ENCODE measurements around the gene COL7A1.

COL7A1 gene

GRCh38 chr3:48524970-48525369, 70.2 kb downstream of the COL7A1 start:
- Histone ChIP-seq H3K23ac (ENCODE audit: low read depth, low read length, poor library complexity) (no peak overlapping the region), H2AK5ac (ENCODE audit: low read depth, low read length) (peak overlapping the region; percentile 56)

DNA sequence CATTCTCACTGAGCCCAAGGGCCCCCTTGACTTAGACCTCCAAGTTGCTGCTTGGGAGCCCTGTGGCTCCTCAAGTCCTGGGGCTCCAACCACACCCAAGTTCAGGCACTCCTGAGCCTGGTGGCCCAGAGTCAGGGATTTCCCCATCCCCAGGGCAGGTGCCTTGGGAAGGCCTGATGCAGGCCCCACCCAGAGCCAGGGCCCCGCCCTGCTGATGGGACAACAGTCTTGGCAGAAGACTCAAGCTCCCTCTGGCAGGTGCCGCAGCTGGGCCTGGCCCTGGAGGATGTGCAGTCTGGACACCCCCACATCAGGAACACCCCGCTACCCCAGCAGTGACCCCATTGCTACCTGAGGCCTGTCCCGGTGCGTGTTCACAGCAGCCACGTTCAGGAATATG, 73.5 kb downstream of the COL7A1 start:
- H2BK5ac ChIP-seq (ENCODE audit: low read length) = no peak overlapping the region
- H3K9ac ChIP-seq (ENCODE audit: low read depth, low read length, poor library complexity) = no peak overlapping the region
- H3K14ac ChIP-seq (ENCODE audit: low read length) = no peak overlapping the region
- H3K4ac ChIP-seq (ENCODE audit: low read length) = no peak overlapping the region
- H4K8ac ChIP-seq (ENCODE audit: low read depth, low read length) = no peak overlapping the region
- H3K36me3 ChIP-seq (replicated peaks in 1 of 2; ENCODE audit: control insufficient read depth in 2 of 2, insufficient read depth in 2 of 2, low read length in 2 of 2) = peaks cover 12 to 31% of the 10 kb centered on the region in 2 donors
- no peak overlapping the region for H3K4me2 ChIP-seq (ENCODE audit: insufficient read depth, low read length, poor library complexity, severe bottlenecking)
- no peaks in the 10 kb centered on the region for H3K4me1 ChIP-seq (ENCODE audit: control insufficient read depth in 2 of 2, insufficient read depth in 1 of 2, low read depth in 1 of 2, low read length in 2 of 2)
- no peaks in the 10 kb centered on the region for H3K9me3 ChIP-seq (replicated peaks in 1 of 2; ENCODE audit: control insufficient read depth in 2 of 2, insufficient read depth in 1 of 2, low read depth in 1 of 2, low read length in 2 of 2)
- peak overlapping the region; percentile 14 for H3K23ac ChIP-seq (ENCODE audit: low read depth, low read length, poor library complexity)
- no peak overlapping the region for H2AK5ac ChIP-seq (ENCODE audit: low read depth, low read length)
- H3K27me3 ChIP-seq (ENCODE audit: control insufficient read depth in 3 of 3, insufficient read depth in 3 of 3, low read depth in 1 of 3, low read length in 3 of 3) = no peaks in the 10 kb centered on the region
- no peak overlapping the region for H4K91ac ChIP-seq (ENCODE audit: low read depth, low read length, poor library complexity)
- H3K79me1 ChIP-seq (ENCODE audit: low read depth, low read length) = no peaks in the 10 kb centered on the region
- H2BK12ac ChIP-seq (ENCODE audit: low read length) = no peak overlapping the region
- DNase-seq (ENCODE audit: low spot score) = no peak
- H3K4me3 ChIP-seq (ENCODE audit: low read length in 2 of 2) = no peak overlapping the region
- no peak overlapping the region for H2BK120ac ChIP-seq (ENCODE audit: low read depth, low read length)
- no peak overlapping the region for H3K27ac ChIP-seq (replicated peaks; ENCODE audit: low read length)
- H2BK15ac ChIP-seq (ENCODE audit: low read length) = no peak overlapping the region
- H3K18ac ChIP-seq (ENCODE audit: low read length) = no peak overlapping the region
- H2AFZ ChIP-seq (ENCODE audit: low read length) = no peak overlapping the region
- WGBS, 2 donors (ENCODE audit: extremely low coverage in 2 of 2, insufficient read length in 2 of 2, insufficient replicate concordance in 1 of 2) = no CpG with 5 or more reads among the region's 6 CpGs

More at GRCh38 chr3:48524970-48525369, 70.2 kb downstream of the COL7A1 start:
- no peak overlapping the region for H3K14ac ChIP-seq (ENCODE audit: low read length)
- no peak overlapping the region for H2BK15ac ChIP-seq (ENCODE audit: low read length)
- DNase-seq (ENCODE audit: low spot score) = no peak
- H3K9ac ChIP-seq (ENCODE audit: low read depth, low read length, poor library complexity) = no peak overlapping the region
- H2BK12ac ChIP-seq (ENCODE audit: low read length) = no peak overlapping the region
- no peak overlapping the region for H3K4ac ChIP-seq (ENCODE audit: low read length)
- H3K27me3 ChIP-seq (ENCODE audit: control insufficient read depth in 3 of 3, insufficient read depth in 3 of 3, low read depth in 1 of 3, low read length in 3 of 3) = no peaks in the 10 kb centered on the region
- H2AFZ ChIP-seq (ENCODE audit: low read length) = no peak overlapping the region
- no CpG with 5 or more reads among the region's 9 CpGs for WGBS, 2 donors (ENCODE audit: extremely low coverage in 2 of 2, insufficient read length in 2 of 2, insufficient replicate concordance in 1 of 2)
- no peaks in the 10 kb centered on the region for H3K9me3 ChIP-seq (replicated peaks in 1 of 2; ENCODE audit: control insufficient read depth in 2 of 2, insufficient read depth in 1 of 2, low read depth in 1 of 2, low read length in 2 of 2)
- no peak overlapping the region for H4K8ac ChIP-seq (ENCODE audit: low read depth, low read length)
- no peaks in the 10 kb centered on the region for H3K4me1 ChIP-seq (ENCODE audit: control insufficient read depth in 2 of 2, insufficient read depth in 1 of 2, low read depth in 1 of 2, low read length in 2 of 2)
- peaks cover 18 to 36% of the 10 kb centered on the region in 2 donors for H3K36me3 ChIP-seq (replicated peaks in 1 of 2; ENCODE audit: control insufficient read depth in 2 of 2, insufficient read depth in 2 of 2, low read length in 2 of 2)
- H2BK120ac ChIP-seq (ENCODE audit: low read depth, low read length) = no peak overlapping the region
- no peak overlapping the region for H3K4me2 ChIP-seq (ENCODE audit: insufficient read depth, low read length, poor library complexity, severe bottlenecking)
- H3K79me1 ChIP-seq (ENCODE audit: low read depth, low read length) = no peaks in the 10 kb centered on the region
- no peak overlapping the region for H2BK5ac ChIP-seq (ENCODE audit: low read length)
- no peak overlapping the region for H4K91ac ChIP-seq (ENCODE audit: low read depth, low read length, poor library complexity)
- no peak overlapping the region for H3K18ac ChIP-seq (ENCODE audit: low read length)
- H3K27ac ChIP-seq (replicated peaks; ENCODE audit: low read length) = no peak overlapping the region
- no peak overlapping the region for H3K4me3 ChIP-seq (ENCODE audit: low read length in 2 of 2)

DNA sequence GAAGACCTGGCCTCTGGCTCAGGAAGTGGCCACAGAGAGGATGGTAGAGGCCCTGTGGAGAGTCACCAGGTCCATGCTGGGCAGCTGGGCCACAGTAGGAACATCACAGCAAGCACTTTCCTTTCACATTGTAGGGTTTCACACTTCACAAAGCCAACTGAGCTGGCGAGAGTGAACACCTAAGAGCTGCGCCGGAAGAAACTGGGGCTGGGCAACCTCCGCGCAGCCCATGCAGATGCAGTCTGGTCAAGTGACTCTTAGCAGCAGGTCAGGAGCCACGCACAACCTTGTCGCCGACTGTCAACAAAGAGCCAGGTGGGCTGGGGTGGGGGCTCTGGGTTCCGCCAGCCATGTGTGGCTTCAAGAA, 75.9 kb downstream of the COL7A1 start:
- no peak overlapping the region for H3K23ac ChIP-seq (ENCODE audit: low read depth, low read length, poor library complexity)
- H4K91ac ChIP-seq (ENCODE audit: low read depth, low read length, poor library complexity) = no peak overlapping the region
- no peak overlapping the region for H3K4me2 ChIP-seq (ENCODE audit: insufficient read depth, low read length, poor library complexity, severe bottlenecking)
- no peak for DNase-seq (ENCODE audit: low spot score)
- no peak overlapping the region for H3K4me3 ChIP-seq (ENCODE audit: low read length in 2 of 2)
- no peak overlapping the region for H4K8ac ChIP-seq (ENCODE audit: low read depth, low read length)
- no CpG with 5 or more reads among the region's 9 CpGs for WGBS, 2 donors (ENCODE audit: extremely low coverage in 2 of 2, insufficient read length in 2 of 2, insufficient replicate concordance in 1 of 2)
- H3K36me3 ChIP-seq (replicated peaks in 1 of 2; ENCODE audit: control insufficient read depth in 2 of 2, insufficient read depth in 2 of 2, low read length in 2 of 2) = peaks cover 7 to 23% of the 10 kb centered on the region in 2 donors
- no peak overlapping the region for H2AK5ac ChIP-seq (ENCODE audit: low read depth, low read length)
- H3K79me1 ChIP-seq (ENCODE audit: low read depth, low read length) = no peaks in the 10 kb centered on the region
- H3K27me3 ChIP-seq (ENCODE audit: control insufficient read depth in 3 of 3, insufficient read depth in 3 of 3, low read depth in 1 of 3, low read length in 3 of 3) = no peaks in the 10 kb centered on the region
- no peak overlapping the region for H2BK120ac ChIP-seq (ENCODE audit: low read depth, low read length)
- no peaks in the 10 kb centered on the region for H3K4me1 ChIP-seq (ENCODE audit: control insufficient read depth in 2 of 2, insufficient read depth in 1 of 2, low read depth in 1 of 2, low read length in 2 of 2)
- H2BK12ac ChIP-seq (ENCODE audit: low read length) = no peak overlapping the region
- H2AFZ ChIP-seq (ENCODE audit: low read length) = no peak overlapping the region
- no peak overlapping the region for H3K4ac ChIP-seq (ENCODE audit: low read length)
- H3K9me3 ChIP-seq (replicated peaks in 1 of 2; ENCODE audit: control insufficient read depth in 2 of 2, insufficient read depth in 1 of 2, low read depth in 1 of 2, low read length in 2 of 2) = no peaks in the 10 kb centered on the region
- H3K27ac ChIP-seq (replicated peaks; ENCODE audit: low read length) = no peak overlapping the region
- no peak overlapping the region for H3K14ac ChIP-seq (ENCODE audit: low read length)
- H3K18ac ChIP-seq (ENCODE audit: low read length) = no peak overlapping the region
- H2BK5ac ChIP-seq (ENCODE audit: low read length) = no peak overlapping the region
- no peak overlapping the region for H3K9ac ChIP-seq (ENCODE audit: low read depth, low read length, poor library complexity)
- H2BK15ac ChIP-seq (ENCODE audit: low read length) = no peak overlapping the region

DNA sequence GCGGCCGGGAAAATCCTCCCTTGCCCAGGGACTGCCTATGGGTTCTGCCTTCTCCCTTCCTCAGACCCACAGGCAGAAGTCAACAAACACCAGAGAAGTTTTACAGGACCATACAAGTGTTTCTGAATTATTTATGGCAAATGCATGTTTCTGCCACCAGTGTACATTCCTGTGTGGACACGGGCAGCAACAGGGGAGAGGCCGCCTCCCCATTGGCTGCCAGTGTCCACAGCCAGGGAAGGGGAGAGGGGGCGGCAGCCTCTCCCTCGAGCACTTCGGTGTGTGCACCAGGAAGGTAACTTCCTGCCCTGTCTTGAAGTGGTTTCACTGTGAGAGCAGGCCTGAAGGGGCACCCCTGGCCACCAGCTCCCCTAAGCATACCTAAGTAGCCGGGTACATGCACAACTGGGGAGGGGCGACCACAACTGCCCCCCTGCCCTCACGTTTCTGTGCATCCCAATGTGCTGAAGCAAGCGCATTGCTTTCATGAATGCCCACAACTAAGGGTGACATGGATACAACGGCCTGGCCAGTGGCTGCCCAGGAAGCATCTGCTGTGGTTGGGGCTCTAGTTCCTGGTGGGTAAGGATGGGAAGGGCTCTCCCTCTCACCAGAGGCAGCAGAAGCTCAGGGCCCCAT, 76.4 kb downstream of the COL7A1 start:
- H3K23ac ChIP-seq (ENCODE audit: low read depth, low read length, poor library complexity) = no peak overlapping the region
- H3K9me3 ChIP-seq (replicated peaks in 1 of 2; ENCODE audit: control insufficient read depth in 2 of 2, insufficient read depth in 1 of 2, low read depth in 1 of 2, low read length in 2 of 2) = no peaks in the 10 kb centered on the region
- no peak overlapping the region for H3K4me2 ChIP-seq (ENCODE audit: insufficient read depth, low read length, poor library complexity, severe bottlenecking)
- H3K4ac ChIP-seq (ENCODE audit: low read length) = no peak overlapping the region
- H3K27me3 ChIP-seq (ENCODE audit: control insufficient read depth in 3 of 3, insufficient read depth in 3 of 3, low read depth in 1 of 3, low read length in 3 of 3) = no peaks in the 10 kb centered on the region
- H3K14ac ChIP-seq (ENCODE audit: low read length) = no peak overlapping the region
- no peak overlapping the region for H2AK5ac ChIP-seq (ENCODE audit: low read depth, low read length)
- no peaks in the 10 kb centered on the region for H3K79me1 ChIP-seq (ENCODE audit: low read depth, low read length)
- H2AFZ ChIP-seq (ENCODE audit: low read length) = no peak overlapping the region
- H4K91ac ChIP-seq (ENCODE audit: low read depth, low read length, poor library complexity) = no peak overlapping the region
- H3K36me3 ChIP-seq (replicated peaks in 1 of 2; ENCODE audit: control insufficient read depth in 2 of 2, insufficient read depth in 2 of 2, low read length in 2 of 2) = peaks cover 7 to 21% of the 10 kb centered on the region in 2 donors
- H4K8ac ChIP-seq (ENCODE audit: low read depth, low read length) = no peak overlapping the region
- H2BK12ac ChIP-seq (ENCODE audit: low read length) = no peak overlapping the region
- no peaks in the 10 kb centered on the region for H3K4me1 ChIP-seq (ENCODE audit: control insufficient read depth in 2 of 2, insufficient read depth in 1 of 2, low read depth in 1 of 2, low read length in 2 of 2)
- no peak overlapping the region for H3K18ac ChIP-seq (ENCODE audit: low read length)
- H2BK5ac ChIP-seq (ENCODE audit: low read length) = no peak overlapping the region
- DNase-seq (ENCODE audit: low spot score) = no peak
- H3K4me3 ChIP-seq (ENCODE audit: low read length in 2 of 2) = no peak overlapping the region
- H2BK120ac ChIP-seq (ENCODE audit: low read depth, low read length) = no peak overlapping the region
- no CpG with 5 or more reads among the region's 12 CpGs for WGBS, 2 donors (ENCODE audit: extremely low coverage in 2 of 2, insufficient read length in 2 of 2, insufficient replicate concordance in 1 of 2)
- no peak overlapping the region for H3K9ac ChIP-seq (ENCODE audit: low read depth, low read length, poor library complexity)
- no peak overlapping the region for H2BK15ac ChIP-seq (ENCODE audit: low read length)
- no peak overlapping the region for H3K27ac ChIP-seq (replicated peaks; ENCODE audit: low read length)
